T-helper 2 cell treated with Interferon-gamma antibody and Interleukin-4, amounts not matched to agents 5 μg/mL and 100 μg/mL, for 36 hours (primary cell): ENCODE data around the gene TUBB2B.
A peak's percentile ranks its signal among the peaks of the same experiment; 100 is the strongest.

ENCODE experiments used
- DNase-seq: peaks from one replicate; pipeline ENCODE4 v3.0.0; 2021; ENCODE audit warnings: low spot score
- H3K27ac Mint-ChIP-seq: one replicate; pipeline ENCODE4 v1.8.0; 2021; ENCODE audit warnings: mild to moderate bottlenecking, mixed read lengths
- H3K27me3 Mint-ChIP-seq: one replicate; pipeline ENCODE4 v1.8.0; 2021; ENCODE audit warnings: low read depth, mixed read lengths
- H3K36me3 Mint-ChIP-seq: one replicate; pipeline ENCODE4 v1.8.0; 2021; ENCODE audit warnings: low read depth, mixed read lengths
- H3K4me1 Mint-ChIP-seq: one replicate; pipeline ENCODE4 v1.8.0; 2021; ENCODE audit warnings: low read depth, mixed read lengths
- H3K4me3 Mint-ChIP-seq: one replicate; pipeline ENCODE4 v1.8.0; 2022; ENCODE audit warnings: mild to moderate bottlenecking, moderate library complexity, mixed read lengths
- H3K9me3 Mint-ChIP-seq: one replicate; pipeline ENCODE4 v1.8.0; 2021; ENCODE audit warnings: mixed read lengths

Gene TUBB2B

GRCh38 chr6:3227363-3228045 is at the start of gene TUBB2B:
TSS of gene TUBB2B (minus strand) at chr6:3227653. CDS start at chr6:3227543, 110 bp downstream.
- H3K27ac Mint-ChIP-seq: no peak within 1 kb of the TSS
- H3K9me3 Mint-ChIP-seq: no peaks in the 10 kb centered on the region
- H3K27me3 Mint-ChIP-seq: peaks cover 76% of the 10 kb centered on the region
- no peaks in the 10 kb centered on the region for H3K36me3 Mint-ChIP-seq
- peaks cover 30% of the 10 kb centered on the region for H3K4me1 Mint-ChIP-seq
- no peak for DNase-seq
- peak within 1 kb of the TSS; percentile 84 for H3K4me3 Mint-ChIP-seq

- Mint-ChIP-seq H3K36me3 (no peaks in the 10 kb centered on the region), H3K27me3 (no peaks in the 10 kb centered on the region), H3K27ac (no peak overlapping the region), H3K4me3 (no peak overlapping the region), H3K4me1 (peaks cover 2% of the 10 kb centered on the region), H3K9me3 (no peaks in the 10 kb centered on the region)
- DNase-seq: no peak
Observed at GRCh38 chr6:3277251-3277650, 49.8 kb upstream of the TUBB2B start.

- H3K4me1 Mint-ChIP-seq: peaks cover 2% of the 10 kb centered on the region
- H3K27me3 Mint-ChIP-seq: no peaks in the 10 kb centered on the region
- H3K4me3 Mint-ChIP-seq: no peak overlapping the region
- no peaks in the 10 kb centered on the region for H3K9me3 Mint-ChIP-seq
- peaks cover 7% of the 10 kb centered on the region for H3K36me3 Mint-ChIP-seq
- no peak for DNase-seq
- H3K27ac Mint-ChIP-seq: no peak overlapping the region
Observed at GRCh38 chr6:3276174-3277167, 49.0 kb upstream of the TUBB2B start.

- Mint-ChIP-seq H3K36me3 (peaks cover 18% of the 10 kb centered on the region), H3K27ac (no peak overlapping the region), H3K9me3 (no peaks in the 10 kb centered on the region), H3K4me1 (no peaks in the 10 kb centered on the region), H3K27me3 (no peaks in the 10 kb centered on the region), H3K4me3 (no peak overlapping the region)
- no peak for DNase-seq
Observed at GRCh38 chr6:3273707-3274521, 46.5 kb upstream of the TUBB2B start.

GRCh38 chr6:3272911-3273547 is 45.6 kb upstream of the TUBB2B start:
- H3K27ac Mint-ChIP-seq: no peak overlapping the region

GRCh38 chr6:3271756-3272155 is 44.3 kb upstream of the TUBB2B start:
- Mint-ChIP-seq H3K27ac (no peak overlapping the region), H3K27me3 (no peaks in the 10 kb centered on the region), H3K9me3 (no peaks in the 10 kb centered on the region), H3K36me3 (peaks cover 18% of the 10 kb centered on the region), H3K4me3 (no peak overlapping the region), H3K4me1 (peaks cover 1% of the 10 kb centered on the region)
- no peak for DNase-seq

More at GRCh38 chr6:3272911-3273547, 45.6 kb upstream of the TUBB2B start:
- DNase-seq: no peak
- H3K9me3 Mint-ChIP-seq: no peaks in the 10 kb centered on the region
- H3K4me1 Mint-ChIP-seq: no peaks in the 10 kb centered on the region
- no peaks in the 10 kb centered on the region for H3K27me3 Mint-ChIP-seq
- no peak overlapping the region for H3K4me3 Mint-ChIP-seq
- H3K36me3 Mint-ChIP-seq: peaks cover 18% of the 10 kb centered on the region

- H3K36me3 Mint-ChIP-seq: peaks cover 22% of the 10 kb centered on the region
- H3K4me3 Mint-ChIP-seq: no peak overlapping the region
- no peaks in the 10 kb centered on the region for H3K9me3 Mint-ChIP-seq
- no peak overlapping the region for H3K27ac Mint-ChIP-seq
- peaks cover 1% of the 10 kb centered on the region for H3K4me1 Mint-ChIP-seq
- DNase-seq: no peak
- H3K27me3 Mint-ChIP-seq: no peaks in the 10 kb centered on the region
Observed at GRCh38 chr6:3270258-3270657, 42.8 kb upstream of the TUBB2B start.

GRCh38 chr6:3269281-3269975 is 42.0 kb upstream of the TUBB2B start:
- Mint-ChIP-seq H3K36me3 (peaks cover 26% of the 10 kb centered on the region), H3K4me1 (peaks cover 1% of the 10 kb centered on the region), H3K9me3 (no peaks in the 10 kb centered on the region), H3K27me3 (no peaks in the 10 kb centered on the region), H3K27ac (no peak overlapping the region), H3K4me3 (no peak overlapping the region)
- DNase-seq: no peak

GRCh38 chr6:3268680-3269079 is 41.2 kb upstream of the TUBB2B start:
- H3K36me3 Mint-ChIP-seq: peaks cover 26% of the 10 kb centered on the region
- H3K4me3 Mint-ChIP-seq: no peak overlapping the region
- DNase-seq: no peak
- H3K4me1 Mint-ChIP-seq: peaks cover 1% of the 10 kb centered on the region
- H3K27ac Mint-ChIP-seq: no peak overlapping the region
- no peaks in the 10 kb centered on the region for H3K27me3 Mint-ChIP-seq
- no peaks in the 10 kb centered on the region for H3K9me3 Mint-ChIP-seq

GRCh38 chr6:3267162-3267561 is 39.7 kb upstream of the TUBB2B start:
- Mint-ChIP-seq H3K36me3 (peaks cover 30% of the 10 kb centered on the region), H3K27me3 (no peaks in the 10 kb centered on the region), H3K4me3 (no peak overlapping the region), H3K9me3 (no peaks in the 10 kb centered on the region), H3K27ac (no peak overlapping the region), H3K4me1 (peaks cover 8% of the 10 kb centered on the region)
- DNase-seq: no peak

- Mint-ChIP-seq H3K27ac (no peak overlapping the region), H3K4me3 (no peak overlapping the region), H3K9me3 (no peaks in the 10 kb centered on the region), H3K27me3 (no peaks in the 10 kb centered on the region), H3K36me3 (peaks cover 26% of the 10 kb centered on the region), H3K4me1 (peaks cover 18% of the 10 kb centered on the region)
- no peak for DNase-seq
Observed at GRCh38 chr6:3266170-3266569, 38.7 kb upstream of the TUBB2B start.

GRCh38 chr6:3265671-3266070 is 38.2 kb upstream of the TUBB2B start:
- Mint-ChIP-seq H3K4me1 (peaks cover 23% of the 10 kb centered on the region), H3K4me3 (no peak overlapping the region), H3K27me3 (no peaks in the 10 kb centered on the region), H3K27ac (no peak overlapping the region), H3K36me3 (peaks cover 26% of the 10 kb centered on the region), H3K9me3 (no peaks in the 10 kb centered on the region)
- no peak for DNase-seq

GRCh38 chr6:3264356-3264755 is 36.9 kb upstream of the TUBB2B start:
- peaks cover 22% of the 10 kb centered on the region for H3K36me3 Mint-ChIP-seq
- H3K4me1 Mint-ChIP-seq: peaks cover 30% of the 10 kb centered on the region
- H3K9me3 Mint-ChIP-seq: no peaks in the 10 kb centered on the region
- H3K27ac Mint-ChIP-seq: no peak overlapping the region
- no peak for DNase-seq
- no peaks in the 10 kb centered on the region for H3K27me3 Mint-ChIP-seq
- H3K4me3 Mint-ChIP-seq: no peak overlapping the region
